ENCODE results near the gene PES1.
"Not testable (repeated sequence)": the region's sequence is repeated elsewhere in the genome, so short reads cannot be mapped to it uniquely, and the experiment has no call there.

The PES1 gene

DNA sequence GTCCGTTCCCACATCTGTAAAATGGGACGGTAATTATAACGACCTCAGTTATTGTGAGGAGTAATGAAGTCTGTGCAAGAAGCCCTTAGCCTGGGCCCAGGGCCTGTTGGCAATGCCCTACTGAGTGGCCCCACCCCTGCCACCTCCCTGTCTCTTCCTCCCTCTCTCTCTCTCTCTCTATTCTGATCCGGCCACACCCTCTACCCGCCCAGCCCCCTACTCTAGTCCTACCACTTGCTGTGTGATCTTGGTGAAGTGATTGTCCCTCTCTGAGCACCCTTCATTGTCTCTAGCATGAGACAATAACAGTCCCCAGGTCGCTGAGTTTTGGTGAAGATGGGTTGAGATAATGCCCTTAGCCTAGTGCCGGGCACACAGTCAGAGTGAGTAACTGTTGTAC is 37.7 kb downstream of the PES1 start:
- ChIA-PET CTCF (interaction anchor here (0.9 kb wide), 1 partner anchor 8 kb away, joined by 3 read pairs; no protein-coding TSS in a partner anchor), POLR2A (no interaction called here)
- DNase-seq (ENCODE audit: extremely low spot score): no peak
- TF ChIP-seq, protein P1, sequence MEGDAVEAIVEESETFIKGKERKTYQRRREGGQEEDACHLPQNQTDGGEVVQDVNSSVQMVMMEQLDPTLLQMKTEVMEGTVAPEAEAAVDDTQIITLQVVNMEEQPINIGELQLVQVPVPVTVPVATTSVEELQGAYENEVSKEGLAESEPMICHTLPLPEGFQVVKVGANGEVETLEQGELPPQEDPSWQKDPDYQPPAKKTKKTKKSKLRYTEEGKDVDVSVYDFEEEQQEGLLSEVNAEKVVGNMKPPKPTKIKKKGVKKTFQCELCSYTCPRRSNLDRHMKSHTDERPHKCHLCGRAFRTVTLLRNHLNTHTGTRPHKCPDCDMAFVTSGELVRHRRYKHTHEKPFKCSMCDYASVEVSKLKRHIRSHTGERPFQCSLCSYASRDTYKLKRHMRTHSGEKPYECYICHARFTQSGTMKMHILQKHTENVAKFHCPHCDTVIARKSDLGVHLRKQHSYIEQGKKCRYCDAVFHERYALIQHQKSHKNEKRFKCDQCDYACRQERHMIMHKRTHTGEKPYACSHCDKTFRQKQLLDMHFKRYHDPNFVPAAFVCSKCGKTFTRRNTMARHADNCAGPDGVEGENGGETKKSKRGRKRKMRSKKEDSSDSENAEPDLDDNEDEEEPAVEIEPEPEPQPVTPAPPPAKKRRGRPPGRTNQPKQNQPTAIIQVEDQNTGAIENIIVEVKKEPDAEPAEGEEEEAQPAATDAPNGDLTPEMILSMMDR (IDR thresholded peaks at IDR 0.05; ENCODE audit: control extremely low read depth, extremely low read depth, low read depth, missing control alignments): no peak

DNA sequence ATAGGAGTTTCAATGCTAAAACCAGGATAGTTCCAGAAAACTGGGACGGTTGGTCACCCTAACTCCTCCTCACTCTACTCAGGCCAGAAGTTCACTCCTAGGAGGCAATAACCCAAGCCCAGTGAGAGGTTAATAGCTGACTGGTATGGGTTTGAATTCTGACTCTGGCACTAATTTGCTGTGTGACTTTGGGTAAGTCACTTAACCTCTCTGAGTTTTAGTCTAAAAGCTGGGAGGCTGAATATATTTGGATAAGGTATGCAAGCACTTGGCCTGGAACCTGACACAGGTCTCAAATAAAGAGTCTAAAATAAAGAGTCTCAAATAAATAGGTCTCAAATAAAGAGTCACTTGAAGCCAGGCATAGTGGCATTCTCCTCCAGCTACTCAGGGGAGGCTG is 39.0 kb downstream of the PES1 start:
- TF ChIP-seq, protein P1 (IDR thresholded peaks at IDR 0.05; ENCODE audit: control extremely low read depth, extremely low read depth, low read depth, missing control alignments): no peak
- POLR2A ChIA-PET: no interaction called here
- no peak for DNase-seq (ENCODE audit: extremely low spot score)
- CTCF ChIA-PET: interaction anchor here (0.7 to 0.9 kb wide), 2 partner anchors 10 to 13 kb away, joined by 3 read pairs; no protein-coding TSS in a partner anchor

DNA sequence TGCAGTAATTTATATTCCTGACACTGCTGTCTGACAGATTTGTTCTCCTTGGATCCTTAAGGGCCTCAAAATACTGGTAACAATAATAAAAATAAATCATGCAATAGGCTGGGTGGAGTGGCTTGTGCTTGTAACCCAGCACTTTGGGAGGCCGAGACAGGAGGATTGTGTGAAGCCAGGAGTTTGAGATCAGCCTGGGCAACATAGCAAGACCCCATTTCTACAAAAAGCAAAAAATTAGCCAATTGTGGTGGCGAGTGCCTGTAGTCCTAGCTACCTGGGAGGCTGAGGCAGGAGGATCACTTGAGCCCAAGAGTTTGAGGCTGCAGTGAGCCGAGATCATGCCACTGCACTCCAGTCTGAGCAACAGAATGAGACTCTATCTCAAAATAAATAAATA is 39.9 kb downstream of the PES1 start:
- DNase-seq (ENCODE audit: extremely low spot score); POLR2A ChIA-PET; CTCF ChIA-PET: not testable (repeated sequence)

DNA sequence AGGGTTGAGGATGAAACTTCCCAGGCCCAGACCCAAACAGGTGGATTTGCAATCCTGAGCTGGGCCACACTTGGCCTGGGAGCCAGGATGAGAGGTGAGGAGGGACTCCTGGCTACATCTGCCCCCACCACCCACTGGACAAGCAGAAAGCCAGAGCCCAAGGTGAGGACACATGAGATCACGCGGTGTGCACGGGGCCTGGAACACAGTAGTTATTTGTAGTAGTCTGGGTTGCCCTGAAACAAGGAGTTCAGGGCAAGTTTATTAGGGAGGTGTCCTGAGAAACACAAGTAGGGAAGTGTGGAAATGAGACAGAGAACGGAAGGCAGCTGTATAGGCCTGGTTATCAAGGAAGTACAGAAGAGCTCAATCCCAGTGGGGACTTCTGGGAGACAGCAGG is 44.5 kb downstream of the PES1 start:
- no peak for DNase-seq (ENCODE audit: extremely low spot score)
- ChIA-PET CTCF (no interaction called here), POLR2A (no interaction called here)

DNA sequence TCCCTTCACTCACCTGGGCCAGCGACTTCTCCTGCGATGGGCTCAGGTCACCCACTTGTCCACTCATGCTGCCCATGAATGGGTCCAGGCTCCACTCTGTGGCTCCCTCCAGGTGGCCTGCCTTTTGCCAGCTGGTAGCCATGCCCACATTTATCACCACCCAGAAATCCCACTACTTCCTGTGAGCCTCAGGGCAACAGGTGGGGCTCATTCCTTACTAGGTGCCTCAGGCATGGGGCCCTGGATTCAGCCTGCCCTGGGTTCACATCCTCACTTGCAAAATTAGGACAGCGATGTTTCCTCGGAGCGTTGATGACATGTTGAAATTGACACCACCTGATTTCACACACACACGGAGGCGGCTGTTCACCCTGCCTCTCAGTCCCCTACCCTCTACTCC is 45.1 kb downstream of the PES1 start, which contains the start of gene SEC14L6:
TSS of gene SEC14L6 (minus strand) at position 126 of the 400 bp plus-strand sequence. CDS start at position 67, 59 bp downstream.
- ChIA-PET POLR2A (no interaction called here), CTCF (no interaction called here)

More for the DNA sequence above, 44.5 kb downstream of the PES1 start:
- TF ChIP-seq, protein P1 (IDR thresholded peaks at IDR 0.05; ENCODE audit: control extremely low read depth, extremely low read depth, low read depth, missing control alignments): no peak

DNA sequence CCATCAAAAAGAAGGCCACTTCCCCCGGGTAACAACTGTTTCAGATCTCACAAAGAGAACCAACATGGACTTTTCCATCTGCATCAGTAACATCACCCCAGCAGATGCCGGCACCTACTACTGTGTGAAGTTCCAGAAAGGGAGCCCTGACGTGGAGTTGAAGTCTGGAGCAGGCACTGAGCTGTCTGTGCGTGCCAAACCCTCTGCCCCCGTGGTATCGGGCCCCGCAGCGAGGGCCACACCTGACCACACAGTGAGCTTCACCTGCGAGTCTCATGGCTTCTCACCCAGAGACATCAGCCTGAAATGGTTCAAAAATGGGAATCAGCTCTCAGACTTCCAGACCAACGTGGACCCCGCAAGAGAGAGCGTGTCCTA is 48.9 kb downstream of the PES1 start:
- TF ChIP-seq, protein P1 (IDR thresholded peaks at IDR 0.05; ENCODE audit: control extremely low read depth, extremely low read depth, low read depth, missing control alignments): no peak
- no peak for DNase-seq (ENCODE audit: extremely low spot score)
- ChIA-PET POLR2A (no interaction called here), CTCF (no interaction called here)

More for the DNA sequence above, 45.1 kb downstream of the PES1 start, which contains the start of gene SEC14L6:
- TF ChIP-seq, protein P1 (IDR thresholded peaks at IDR 0.05; ENCODE audit: control extremely low read depth, extremely low read depth, low read depth, missing control alignments): no peak
- no peak for DNase-seq (ENCODE audit: extremely low spot score)

DNA sequence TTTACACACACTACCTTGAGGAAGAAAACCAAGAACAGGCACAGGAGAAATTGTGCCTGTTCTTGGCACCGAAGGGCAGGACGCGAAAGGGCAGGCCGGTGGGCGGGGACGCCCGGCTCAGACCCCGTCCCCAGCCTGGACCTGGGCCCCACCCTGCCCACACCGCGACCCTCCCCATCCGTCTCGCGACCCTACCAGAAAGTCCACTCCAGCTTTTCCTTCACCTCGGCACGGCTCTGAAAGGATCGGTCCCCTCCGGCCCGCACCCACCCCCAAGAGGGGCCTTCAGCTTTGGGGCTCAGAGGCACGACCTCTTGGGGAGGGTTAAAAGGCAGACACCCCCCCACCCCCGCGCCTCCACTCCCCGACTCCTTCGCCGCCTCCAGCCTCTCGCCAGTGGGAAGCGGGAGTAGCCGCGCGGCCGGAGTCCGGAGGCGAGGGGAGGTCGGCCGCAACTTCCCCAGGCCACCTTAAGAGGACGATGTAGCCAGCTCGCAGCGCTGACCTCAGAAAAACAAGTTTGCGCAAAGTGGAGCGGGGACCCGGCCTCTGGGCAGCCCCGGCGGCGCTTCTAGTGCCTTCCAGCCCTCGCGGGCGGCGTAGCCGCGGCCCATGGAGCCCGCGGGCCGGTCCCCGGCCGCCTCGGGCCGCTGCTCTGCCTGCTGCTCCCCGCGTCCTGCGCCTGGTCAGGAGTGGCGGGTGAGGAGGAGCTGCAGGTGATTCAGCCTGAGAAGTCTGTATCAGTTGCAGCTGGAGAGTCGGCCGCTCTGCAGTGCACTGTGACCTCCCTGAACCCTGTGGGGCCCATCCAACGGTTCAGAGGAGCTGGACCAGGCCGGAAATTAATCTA is 49.5 kb downstream of the PES1 start:
- DNase-seq (ENCODE audit: extremely low spot score): no peak
- POLR2A ChIA-PET: no interaction called here

DNA sequence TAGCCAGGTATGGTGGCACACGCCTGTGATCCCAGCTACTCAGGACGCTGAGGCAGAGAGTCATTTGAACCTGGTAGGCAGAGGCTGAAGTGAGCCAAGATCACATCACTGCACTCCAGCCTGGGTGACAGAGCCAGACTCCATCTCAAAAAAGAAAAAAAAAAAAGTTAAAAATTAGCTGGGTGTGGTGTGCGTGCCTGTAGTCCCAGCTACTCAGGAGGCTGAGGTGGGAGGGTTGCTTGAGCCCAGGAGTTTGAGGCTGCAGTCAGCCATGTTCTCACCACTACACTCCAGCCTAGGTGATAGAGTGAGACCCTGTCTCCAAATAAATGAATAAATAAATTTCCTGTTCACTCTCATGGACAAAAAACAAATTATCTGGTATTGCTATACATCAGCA is 50.2 kb downstream of the PES1 start:
- CTCF ChIA-PET; POLR2A ChIA-PET; DNase-seq (ENCODE audit: extremely low spot score): not testable (repeated sequence)

More for the DNA sequence above, 49.5 kb downstream of the PES1 start:
- CTCF ChIA-PET: no interaction called here
- TF ChIP-seq, protein P1 (IDR thresholded peaks at IDR 0.05; ENCODE audit: control extremely low read depth, extremely low read depth, low read depth, missing control alignments): no peak

All from GM10248 (cell line).